Stimulated activated naive CD4-positive, alpha-beta T cell (primary cell): Measurements from ENCODE around the gene AXL.
A peak's percentile ranks its signal among the peaks of the same experiment; 100 is the strongest.
"Not testable (repeated sequence)": the region's sequence is repeated elsewhere in the genome, so short reads cannot be mapped to it uniquely, and the experiment has no call there.

Experiments used
- DNase-seq, 6 experiments: peaks; one replicate each; lab custom pipeline; 2025; lab: John Stamatoyannopoulos, UW

The AXL gene

GRCh38 chr19:41206926-41207750 is 11.9 kb upstream of the AXL start:
- no peak for DNase-seq

GRCh38 chr19:41214161-41214560 is 4.9 kb upstream of the AXL start:
- no peak for DNase-seq

- no peak for DNase-seq
Observed at GRCh38 chr19:41217741-41218140, 1.3 kb upstream of the AXL start.

GRCh38 chr19:41218249-41218614 is 791 bp upstream of the AXL start:
- DNase-seq: no peak

GRCh38 chr19:41219924-41220567 is 1.0 kb downstream of the AXL start:
- DNase-seq: no peak

- DNase-seq: no peak
Observed at GRCh38 chr19:41220811-41221210, 1.8 kb downstream of the AXL start.

DNA sequence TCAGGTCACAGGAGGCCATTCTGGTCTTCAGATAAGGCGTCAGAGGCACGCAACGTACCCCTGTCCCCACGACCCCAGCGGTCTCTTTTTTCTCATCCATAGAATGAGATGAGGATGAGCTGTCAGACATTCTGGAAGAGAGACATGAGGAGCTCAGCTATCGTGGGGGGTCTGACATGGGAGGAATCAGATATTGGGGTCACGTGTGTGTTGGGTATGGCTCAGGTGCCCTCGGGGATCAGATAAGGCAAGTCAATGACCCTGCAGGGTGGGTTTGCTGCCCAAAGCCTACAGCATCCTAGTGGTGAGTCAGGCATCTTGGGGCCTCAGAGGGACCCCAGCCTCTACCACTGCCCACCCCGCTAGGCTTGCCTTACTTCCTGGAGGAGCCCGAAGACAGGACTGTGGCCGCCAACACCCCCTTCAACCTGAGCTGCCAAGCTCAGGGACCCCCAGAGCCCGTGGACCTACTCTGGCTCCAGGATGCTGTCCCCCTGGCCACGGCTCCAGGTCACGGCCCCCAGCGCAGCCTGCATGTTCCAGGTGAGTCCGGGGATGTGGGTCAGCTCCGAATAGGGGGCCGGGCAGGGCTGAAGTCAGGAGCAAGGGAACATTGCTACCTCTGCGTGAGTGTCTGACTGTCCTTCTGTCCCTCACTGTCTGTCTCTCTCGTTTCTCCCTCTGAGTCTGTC is 2.6 kb downstream of the AXL start:
- DNase-seq: no peak

DNA sequence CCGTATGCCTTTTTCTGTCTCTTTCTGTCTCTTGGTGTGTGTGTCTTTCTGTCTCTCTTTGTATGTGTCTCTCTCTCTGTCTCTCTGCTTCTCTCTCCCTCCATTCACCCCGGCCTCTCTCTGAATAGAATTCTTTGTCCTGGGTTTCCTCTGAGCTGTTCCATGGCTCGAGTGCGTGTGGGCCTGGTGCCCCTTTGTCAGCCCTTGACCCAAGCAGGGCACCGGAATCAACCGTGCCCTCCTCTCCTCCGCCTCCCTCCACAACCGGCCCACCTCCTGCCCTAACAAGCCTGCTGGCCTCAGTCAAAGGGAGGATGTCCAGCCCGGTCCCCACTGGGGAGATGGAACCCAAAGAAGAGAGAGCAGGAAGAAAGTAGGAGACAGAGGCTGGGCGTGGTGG is 3.2 kb downstream of the AXL start:
- DNase-seq: no peak

GRCh38 chr19:41223431-41224234 is 4.6 kb downstream of the AXL start:
- no peak for DNase-seq

DNA sequence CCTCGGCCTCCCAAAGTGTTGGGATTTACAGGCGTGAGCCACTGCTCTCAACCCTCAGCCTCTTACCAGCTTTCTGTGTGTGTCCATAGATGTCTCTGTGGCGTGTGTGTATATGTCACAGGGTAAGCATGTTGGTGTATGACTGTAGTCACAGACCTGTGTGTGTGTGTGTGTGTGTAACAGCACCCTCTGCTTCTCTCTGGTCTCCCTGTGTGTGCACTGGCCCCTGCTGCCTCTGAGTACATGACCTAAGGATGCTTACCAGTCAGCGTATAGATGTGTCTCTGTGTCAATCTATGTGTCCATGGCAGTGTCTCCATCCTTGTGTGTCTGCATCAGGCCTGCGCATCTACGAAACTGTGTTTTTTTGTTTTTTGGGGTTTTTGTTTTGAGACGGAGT is 5.6 kb downstream of the AXL start:
- DNase-seq: no peak

DNA sequence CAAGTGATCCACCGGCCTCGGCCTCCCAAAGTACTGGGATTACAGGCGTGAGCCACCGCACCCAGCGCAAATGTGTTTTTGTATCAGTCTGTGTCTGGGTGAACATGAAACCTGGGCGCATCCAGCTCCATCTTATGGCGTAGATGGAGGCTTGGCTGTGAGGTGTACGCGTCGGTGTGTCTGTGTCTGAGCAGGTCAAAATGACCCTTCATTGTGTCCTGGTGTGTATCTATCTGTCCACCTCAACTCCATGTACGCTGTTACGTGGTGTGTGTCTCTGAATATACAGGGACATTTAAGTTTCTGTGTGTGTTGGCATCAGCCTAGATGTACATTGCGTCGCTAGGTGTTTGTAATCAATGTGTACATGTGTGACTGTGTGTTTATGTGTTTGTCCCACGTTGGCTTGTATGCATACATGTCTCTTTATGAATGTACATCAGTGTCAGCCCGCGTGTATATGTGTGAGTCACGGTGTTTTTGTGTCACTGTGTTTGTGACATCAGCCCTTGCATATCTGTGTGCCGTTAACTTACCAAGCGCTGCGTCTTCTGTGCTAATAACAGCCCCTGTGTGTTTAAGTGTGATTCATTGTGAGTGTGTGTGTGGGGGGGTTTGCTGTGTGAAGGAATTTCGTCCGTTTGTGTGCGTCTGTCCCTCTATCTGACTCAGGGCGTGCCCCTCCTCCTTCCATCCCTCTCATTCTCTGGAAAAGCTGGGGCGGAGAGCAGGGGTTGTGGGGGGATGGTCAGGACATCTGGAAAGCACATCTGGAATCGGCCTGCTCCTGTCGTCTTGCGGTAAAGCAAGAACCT is 6.4 kb downstream of the AXL start:
- DNase-seq: peak in 1 of 6 experiments; percentile 6

DNA sequence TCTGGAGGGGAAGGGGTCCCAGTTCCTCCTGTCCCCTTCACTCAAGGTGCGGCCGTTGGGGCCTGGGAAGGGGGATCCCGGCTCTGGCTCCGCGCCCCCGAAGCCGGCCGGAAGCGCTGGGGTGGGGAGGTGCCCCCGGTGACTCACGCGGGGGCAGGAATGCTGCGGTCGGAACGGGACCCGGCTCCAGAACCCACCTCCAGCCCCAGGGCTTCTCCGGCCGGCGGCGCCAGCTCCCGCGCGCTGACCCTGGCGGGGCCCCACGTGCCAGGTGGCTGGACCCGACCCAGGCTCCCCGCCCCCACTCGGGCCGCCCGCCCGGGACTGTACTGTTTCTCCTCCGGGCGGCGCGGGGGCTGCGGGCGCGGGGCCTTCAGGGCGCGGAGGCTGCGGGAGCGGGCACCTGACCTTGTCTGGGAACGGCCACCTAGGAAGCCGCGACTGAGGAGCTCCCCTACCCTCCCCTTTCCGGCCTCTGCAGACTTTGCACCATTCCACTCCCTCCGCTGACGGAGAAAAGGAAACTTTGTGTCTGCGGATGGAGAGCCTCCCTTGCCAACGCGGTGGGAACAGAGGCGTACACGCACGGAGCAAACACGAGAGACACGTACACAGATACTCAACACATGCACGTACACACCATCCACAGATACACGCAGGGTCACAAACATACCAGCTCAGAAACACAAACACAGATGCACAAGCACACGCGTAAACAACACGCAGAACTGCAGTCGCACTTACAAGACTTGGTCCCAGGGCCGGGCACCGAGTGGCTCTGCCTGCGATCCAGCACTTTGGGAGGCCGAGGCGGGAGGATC is 7.2 kb downstream of the AXL start:
- DNase-seq: peak in 5 of 6 experiments; percentile 10 to 60 (median 39)

- no peak for DNase-seq
Observed at GRCh38 chr19:41226874-41227390, 7.9 kb downstream of the AXL start.

DNA sequence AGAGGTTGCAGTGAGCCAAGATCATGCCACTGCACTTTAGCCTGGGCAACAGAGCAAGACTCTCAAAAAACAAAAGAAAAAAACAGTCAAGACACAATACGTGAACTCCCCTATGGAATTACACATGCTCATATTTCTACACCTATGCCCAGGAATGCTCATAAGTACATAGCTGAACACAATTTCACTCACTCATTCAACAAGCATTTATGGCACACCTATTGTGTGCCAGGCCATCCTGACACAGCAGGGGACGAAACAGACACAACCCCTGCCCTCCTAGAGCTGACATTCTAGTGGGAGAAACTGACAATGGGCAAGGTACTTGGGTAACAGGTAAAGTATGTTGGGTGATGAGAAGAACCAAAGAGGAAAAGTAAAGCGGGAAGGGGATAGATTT is 9.5 kb downstream of the AXL start:
- no peak for DNase-seq

GRCh38 chr19:41229338-41229737 is 10.3 kb downstream of the AXL start:
- DNase-seq: not testable (repeated sequence)

DNA sequence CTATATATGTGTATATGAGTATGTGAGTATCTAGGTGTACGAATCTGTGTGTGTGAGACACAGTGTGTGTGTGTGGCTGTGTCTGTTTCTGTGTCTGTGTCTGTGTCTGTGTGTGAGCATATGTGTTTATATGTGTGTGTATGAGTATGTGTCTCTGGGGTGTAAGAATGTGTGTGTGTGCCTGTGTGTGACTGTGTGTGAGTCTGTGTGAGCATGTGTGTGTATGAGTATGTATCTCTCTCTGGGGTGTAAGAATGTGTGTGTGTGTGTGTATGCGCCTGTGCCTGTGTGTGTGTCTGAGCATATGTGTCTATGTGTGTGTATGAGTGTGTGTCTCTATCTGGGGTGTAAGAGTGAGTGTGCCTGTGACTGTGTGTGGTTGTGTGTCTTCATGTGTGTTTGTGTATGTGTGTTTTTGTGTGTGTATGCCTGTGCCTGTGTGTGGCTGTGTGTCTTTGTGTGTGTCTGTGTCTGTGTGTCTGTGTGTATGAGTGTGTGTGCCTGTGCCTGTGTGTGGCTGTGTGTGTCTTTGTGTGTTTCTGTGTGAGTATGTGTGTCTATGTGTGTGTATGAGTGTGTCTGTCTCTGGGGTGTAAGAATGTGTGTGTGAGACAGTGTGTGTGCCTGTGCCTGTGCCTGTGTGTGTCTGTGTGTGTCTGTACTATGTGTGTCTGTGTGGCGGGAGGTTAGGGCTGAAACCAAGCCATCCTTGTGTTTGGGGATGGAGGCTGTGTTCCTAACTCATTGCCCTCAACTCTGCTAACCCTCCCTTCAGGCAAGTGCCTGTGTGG is 11.2 kb downstream of the AXL start:
- DNase-seq: no peak

DNA sequence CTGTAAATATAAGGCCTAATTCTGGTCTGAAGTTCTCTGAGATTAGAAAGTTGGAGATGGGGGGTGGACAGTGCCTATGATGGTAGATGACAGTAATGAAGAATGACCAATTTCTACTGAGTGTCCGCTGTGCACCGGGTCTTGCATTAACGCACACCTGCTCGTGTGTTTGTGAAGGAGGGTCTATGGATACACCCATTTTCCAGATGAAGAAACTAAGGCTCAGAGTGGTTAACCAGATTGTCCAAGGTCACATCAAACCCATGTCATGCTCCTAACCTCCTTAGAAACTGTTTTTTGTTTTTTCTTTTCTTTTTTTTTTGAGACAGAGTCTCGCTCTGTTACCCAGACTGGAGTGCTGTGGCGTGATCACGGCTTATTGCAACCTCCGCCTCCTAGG is 13.7 kb downstream of the AXL start:
- no peak for DNase-seq

- DNase-seq: no peak
Observed at GRCh38 chr19:41233748-41234240, 14.8 kb downstream of the AXL start.

DNA sequence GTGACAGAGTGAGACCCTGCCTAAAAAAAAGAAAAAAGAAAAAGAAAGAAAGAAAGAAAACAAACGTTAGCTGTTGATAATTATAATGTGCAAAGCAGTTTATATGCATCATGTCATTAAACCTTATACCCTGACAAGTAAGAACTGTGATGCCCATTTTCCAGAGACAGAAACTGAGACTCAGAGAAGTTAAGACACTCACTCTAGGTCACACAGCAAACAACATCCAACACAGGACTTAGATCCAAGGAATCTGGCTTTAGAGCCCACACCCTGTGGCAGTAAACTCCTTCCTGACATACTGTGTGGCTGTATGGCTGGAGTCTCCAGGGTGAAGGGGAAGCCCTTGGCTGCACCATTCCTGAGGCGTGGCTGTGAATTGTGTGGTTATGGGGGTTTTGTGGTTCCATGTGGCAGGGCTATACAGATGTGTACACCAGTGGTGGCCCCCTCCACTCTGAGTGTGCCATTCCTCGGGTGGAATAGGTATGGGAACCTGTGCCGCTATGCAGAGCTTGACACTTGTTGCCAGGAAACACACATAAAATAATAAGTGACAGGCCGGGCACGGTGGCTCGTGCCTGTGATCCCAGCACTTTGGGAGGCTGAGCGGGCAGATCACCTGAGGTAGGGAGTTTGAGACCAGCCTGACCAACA is 15.6 kb downstream of the AXL start:
- no peak for DNase-seq
